Measurements from ENCODE around the gene TWNK.

DNA sequence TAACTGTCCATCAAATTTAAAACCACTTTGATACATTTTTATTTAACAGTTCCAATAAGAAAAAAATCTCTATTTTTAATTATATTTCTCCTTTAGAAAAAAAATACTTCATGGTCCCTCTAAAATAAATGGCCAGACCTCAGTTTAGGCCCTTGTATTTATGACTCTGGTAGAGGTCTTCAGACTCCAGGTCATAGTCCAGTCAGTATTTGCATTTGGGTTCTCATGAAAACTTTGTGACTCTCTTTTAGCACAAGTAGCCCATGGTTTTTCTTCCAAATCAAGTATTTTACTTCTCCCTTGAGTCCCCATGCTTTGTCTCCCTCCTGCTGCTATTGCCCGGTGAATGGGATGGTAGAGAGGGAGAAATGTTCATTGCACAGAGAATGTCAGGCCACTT lies 23.5 kb upstream of the TWNK start:
- no peak for TF ChIP-seq EZH2phosphoT487 (IDR thresholded peaks at IDR 0.05; ENCODE audit: borderline replicate concordance, low read length)
- TF ChIP-seq, protein P1, sequence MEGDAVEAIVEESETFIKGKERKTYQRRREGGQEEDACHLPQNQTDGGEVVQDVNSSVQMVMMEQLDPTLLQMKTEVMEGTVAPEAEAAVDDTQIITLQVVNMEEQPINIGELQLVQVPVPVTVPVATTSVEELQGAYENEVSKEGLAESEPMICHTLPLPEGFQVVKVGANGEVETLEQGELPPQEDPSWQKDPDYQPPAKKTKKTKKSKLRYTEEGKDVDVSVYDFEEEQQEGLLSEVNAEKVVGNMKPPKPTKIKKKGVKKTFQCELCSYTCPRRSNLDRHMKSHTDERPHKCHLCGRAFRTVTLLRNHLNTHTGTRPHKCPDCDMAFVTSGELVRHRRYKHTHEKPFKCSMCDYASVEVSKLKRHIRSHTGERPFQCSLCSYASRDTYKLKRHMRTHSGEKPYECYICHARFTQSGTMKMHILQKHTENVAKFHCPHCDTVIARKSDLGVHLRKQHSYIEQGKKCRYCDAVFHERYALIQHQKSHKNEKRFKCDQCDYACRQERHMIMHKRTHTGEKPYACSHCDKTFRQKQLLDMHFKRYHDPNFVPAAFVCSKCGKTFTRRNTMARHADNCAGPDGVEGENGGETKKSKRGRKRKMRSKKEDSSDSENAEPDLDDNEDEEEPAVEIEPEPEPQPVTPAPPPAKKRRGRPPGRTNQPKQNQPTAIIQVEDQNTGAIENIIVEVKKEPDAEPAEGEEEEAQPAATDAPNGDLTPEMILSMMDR (IDR thresholded peaks at IDR 0.05; ENCODE audit: low read depth, low read length, poor library complexity, severe bottlenecking), result no peak

Measured in DOHH2 (cell line).